Upper lobe of right lung (tissue), 1 donor: ENCODE results near the gene KCNJ14. TPM values are rescaled to one million over a fixed set of nuclear protein-coding genes. Genes with fewer than 3 reads are reported as not detected.
"Not testable (repeated sequence)": the region's sequence is repeated elsewhere in the genome, so short reads cannot be mapped to it uniquely, and the experiment has no call there.

Experiments
- ATAC-seq: fragments of 200-7000 bp; cut with Tn5 transposase; one replicate; pipeline ENCODE4 v1.9.1; 2020; ENCODE audit warnings: mild to moderate bottlenecking, moderate library complexity
- DNase-seq: peaks from one replicate; pipeline ENCODE4 v3.0.0-alpha.2; 2020
- H3K27ac ChIP-seq: fragments of 200-600 bp; one replicate; pipeline ENCODE4 v1.8.0; 2022
- H3K27me3 ChIP-seq: fragments of 200-600 bp; one replicate; pipeline ENCODE4 v1.8.0; 2022; ENCODE audit warnings: mild to moderate bottlenecking
- H3K36me3 ChIP-seq: fragments of 200-600 bp; one replicate; pipeline ENCODE4 v1.8.0; 2022
- H3K4me1 ChIP-seq: fragments of 200-600 bp; one replicate; pipeline ENCODE4 v1.8.0; 2022
- H3K4me3 ChIP-seq: fragments of 200-600 bp; one replicate; pipeline ENCODE4 v1.8.0; 2022; ENCODE audit warnings: mild to moderate bottlenecking
- H3K9me3 ChIP-seq: fragments of 200-600 bp; one replicate; pipeline ENCODE4 v1.8.0; 2022
- intact Hi-C: fragments of 100-400 bp; cut with DNase I; formaldehyde crosslinking; loops from one replicate; pipeline ENCODE4 v1.11.0; 2022
- total RNA-seq: library from RNA; stranded (reverse); fragmentation: NEBNext Ultra II Directional; extraction: Animal tissue kit (Norgen Biotek cat#: 25700); gene quantifications from one replicate; pipeline ENCODE4 v1.2.1, GENCODE V29; 2021
- TF ChIP-seq, protein P1 (sequence below): fragments of 200-600 bp; IDR thresholded peaks from one replicate; pipeline ENCODE4 v1.8.0; 2022; ENCODE audit warnings: antibody characterized with exemption
- donor health status: DM: no; HTN: yes; CAD: no; lungs with severe emphysema.

KCNJ14 gene
- total RNA-seq, 1 donor from 2014 or later, result 1.1 TPM

DNA sequence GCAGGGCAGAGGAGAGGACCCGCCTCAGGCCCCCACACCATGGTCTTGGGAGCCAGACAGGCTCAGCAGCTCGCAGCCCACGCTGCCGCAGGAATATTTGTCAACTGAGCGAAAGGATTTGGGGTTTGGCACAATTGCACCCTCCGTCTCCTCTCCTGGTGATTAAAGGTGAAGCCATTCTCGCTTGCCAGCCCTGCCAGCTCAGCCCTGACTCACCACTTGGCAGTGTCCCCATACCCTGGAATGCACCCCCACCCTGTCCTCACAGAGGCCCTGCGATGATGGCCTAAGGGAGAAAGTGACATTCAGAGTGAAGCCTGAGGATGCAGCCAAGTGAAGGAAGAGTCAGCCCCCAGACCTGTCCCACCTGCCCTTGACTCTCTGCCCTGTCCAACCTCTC is 32.6 kb downstream of the KCNJ14 start:
- ATAC-seq (peak; percentile 49), DNase-seq (peak; percentile 86)
- Histone ChIP-seq H3K27ac (no peak overlapping the region), H3K4me3 (no peak overlapping the region), H3K9me3 (no peaks in the 10 kb centered on the region), H3K27me3 (no peaks in the 10 kb centered on the region), H3K4me1 (peaks cover 12% of the 10 kb centered on the region), H3K36me3 (no peaks in the 10 kb centered on the region)
- TF ChIP-seq, protein P1, sequence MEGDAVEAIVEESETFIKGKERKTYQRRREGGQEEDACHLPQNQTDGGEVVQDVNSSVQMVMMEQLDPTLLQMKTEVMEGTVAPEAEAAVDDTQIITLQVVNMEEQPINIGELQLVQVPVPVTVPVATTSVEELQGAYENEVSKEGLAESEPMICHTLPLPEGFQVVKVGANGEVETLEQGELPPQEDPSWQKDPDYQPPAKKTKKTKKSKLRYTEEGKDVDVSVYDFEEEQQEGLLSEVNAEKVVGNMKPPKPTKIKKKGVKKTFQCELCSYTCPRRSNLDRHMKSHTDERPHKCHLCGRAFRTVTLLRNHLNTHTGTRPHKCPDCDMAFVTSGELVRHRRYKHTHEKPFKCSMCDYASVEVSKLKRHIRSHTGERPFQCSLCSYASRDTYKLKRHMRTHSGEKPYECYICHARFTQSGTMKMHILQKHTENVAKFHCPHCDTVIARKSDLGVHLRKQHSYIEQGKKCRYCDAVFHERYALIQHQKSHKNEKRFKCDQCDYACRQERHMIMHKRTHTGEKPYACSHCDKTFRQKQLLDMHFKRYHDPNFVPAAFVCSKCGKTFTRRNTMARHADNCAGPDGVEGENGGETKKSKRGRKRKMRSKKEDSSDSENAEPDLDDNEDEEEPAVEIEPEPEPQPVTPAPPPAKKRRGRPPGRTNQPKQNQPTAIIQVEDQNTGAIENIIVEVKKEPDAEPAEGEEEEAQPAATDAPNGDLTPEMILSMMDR, result no peak
- intact Hi-C loops, result no loop called here

DNA sequence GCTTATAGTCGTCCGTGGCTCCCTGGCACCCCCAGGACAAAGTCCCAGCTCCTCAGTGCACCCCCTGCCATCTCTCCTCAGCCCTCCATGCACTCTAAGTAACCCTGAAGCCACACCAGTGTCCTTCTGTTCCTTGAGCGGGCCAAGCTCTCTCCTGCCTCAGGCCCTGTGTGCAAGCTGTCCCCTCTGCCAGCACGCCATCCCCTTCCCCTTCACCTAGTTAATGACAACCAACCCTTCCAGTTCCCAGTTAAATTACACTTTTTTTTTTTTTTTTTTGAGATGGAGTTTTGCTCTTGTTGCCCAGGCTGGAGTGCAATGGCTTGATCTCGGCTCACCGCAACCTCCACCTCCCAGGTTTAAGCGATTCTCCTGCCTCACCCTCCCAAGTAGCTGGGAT is 33.1 kb downstream of the KCNJ14 start:
- H3K36me3 ChIP-seq, H3K27ac ChIP-seq, H3K9me3 ChIP-seq, intact Hi-C loops, H3K27me3 ChIP-seq, ATAC-seq, DNase-seq, H3K4me3 ChIP-seq: not testable (repeated sequence)
- peaks cover 12% of the 10 kb centered on the region for H3K4me1 ChIP-seq

DNA sequence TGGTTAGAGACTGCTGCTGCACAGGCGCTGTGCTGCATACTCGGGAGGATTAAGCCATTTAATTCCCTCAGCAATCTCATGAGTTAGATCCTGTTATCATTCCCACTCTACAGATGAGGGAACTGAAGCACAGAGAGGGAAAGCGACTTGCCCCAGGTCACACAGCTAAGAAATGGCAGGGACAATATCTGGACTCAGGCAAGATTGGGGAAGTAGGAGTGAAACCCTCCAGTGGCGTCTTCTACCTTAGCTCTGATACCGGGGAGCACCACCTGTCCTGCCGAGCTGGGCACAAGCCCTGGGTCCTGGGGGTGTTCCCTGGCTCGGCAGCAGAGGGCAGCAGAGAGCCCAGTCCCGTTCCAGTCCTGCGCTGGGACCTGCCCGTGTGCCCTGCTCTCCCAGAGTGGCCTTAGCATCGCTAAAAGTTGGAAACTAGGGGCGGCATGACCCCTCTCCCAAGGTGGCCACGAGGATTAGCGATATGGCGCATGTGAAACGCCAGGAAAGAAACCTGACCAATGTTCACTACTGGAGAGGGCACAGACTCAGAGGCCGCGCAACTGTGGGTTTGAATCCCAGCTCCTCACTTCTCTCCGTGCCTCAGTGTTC is 34.3 kb downstream of the KCNJ14 start:
- peak; percentile 45 for ATAC-seq
- DNase-seq, result peak; percentile 90
- peaks cover 17% of the 10 kb centered on the region for H3K4me1 ChIP-seq
- H3K27me3 ChIP-seq, result no peaks in the 10 kb centered on the region
- H3K36me3 ChIP-seq, result no peaks in the 10 kb centered on the region
- no peaks in the 10 kb centered on the region for H3K9me3 ChIP-seq
- intact Hi-C loops, result loop anchor here (10.0 kb wide), 1 partner anchor 95 kb away; no protein-coding TSS in a partner anchor
- TF ChIP-seq, protein P1, result peak; percentile 96
- no peak overlapping the region for H3K27ac ChIP-seq
- no peak overlapping the region for H3K4me3 ChIP-seq

DNA sequence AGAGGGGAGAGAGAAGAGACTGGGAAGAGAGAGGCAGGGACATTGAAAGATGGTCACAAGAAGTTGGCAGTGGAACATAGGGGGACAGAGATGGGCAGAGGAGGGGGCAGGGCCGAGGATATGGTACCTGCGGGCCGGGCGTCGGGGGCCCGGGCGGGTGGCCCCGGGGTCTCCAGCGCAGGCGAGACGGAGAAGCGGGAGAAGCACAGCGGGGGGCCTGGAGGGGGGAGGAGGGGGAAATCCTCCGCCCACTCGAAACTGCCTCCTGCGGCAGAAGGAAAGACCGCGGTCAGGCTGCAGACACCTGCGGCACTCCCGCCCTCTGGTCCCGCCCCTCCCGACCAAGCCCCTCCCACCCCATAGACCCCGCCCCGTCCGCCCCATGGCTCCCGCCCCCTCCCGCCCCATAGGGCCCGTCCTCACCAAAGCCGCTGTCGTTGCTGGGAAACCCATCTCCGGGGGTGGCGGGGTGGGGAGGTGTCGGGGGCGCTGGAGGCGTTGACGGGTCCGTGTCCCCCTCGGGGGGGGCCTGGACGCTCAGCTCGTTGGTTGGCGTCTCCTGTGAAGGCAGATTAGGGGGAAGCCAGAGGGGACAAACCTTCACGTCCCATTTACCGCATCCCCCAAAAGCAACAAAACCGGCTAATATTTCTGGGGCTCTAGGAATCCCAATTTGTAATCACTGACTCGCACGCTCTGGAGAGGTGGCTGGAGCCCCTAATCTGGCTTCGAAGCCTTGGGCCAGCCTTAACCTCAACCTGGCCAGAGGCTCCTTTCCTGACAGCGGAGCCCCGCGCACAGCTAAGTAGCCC is 35.8 kb downstream of the KCNJ14 start:
- DNase-seq, result peak; percentile 79
- no peak for ATAC-seq
- Histone ChIP-seq H3K4me1 (peaks cover 17% of the 10 kb centered on the region), H3K27me3 (no peaks in the 10 kb centered on the region), H3K4me3 (no peak overlapping the region), H3K9me3 (no peaks in the 10 kb centered on the region), H3K27ac (no peak overlapping the region), H3K36me3 (no peaks in the 10 kb centered on the region)
- TF ChIP-seq, protein P1, result no peak
- intact Hi-C loops, result loop anchor here (10.0 kb wide), 1 partner anchor 94 kb away; no protein-coding TSS in a partner anchor

DNA sequence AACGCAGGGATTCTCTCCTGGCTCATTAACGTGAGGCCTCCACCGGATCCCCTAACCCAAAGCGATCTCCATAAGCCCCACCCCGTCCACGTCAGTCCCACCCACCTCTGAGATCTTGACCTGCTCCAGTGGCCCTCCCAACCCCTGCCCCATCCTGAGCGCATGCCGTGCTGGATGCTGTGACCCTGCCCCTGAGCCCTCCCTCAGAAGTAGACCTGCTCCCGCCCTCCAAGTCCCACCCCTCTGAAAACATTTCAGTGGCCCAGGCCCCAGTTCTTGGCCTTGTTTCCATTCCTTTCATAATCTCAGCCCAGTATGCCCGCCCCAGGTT is 36.4 kb downstream of the KCNJ14 start:
- no peak for DNase-seq

More for the DNA sequence above, 36.4 kb downstream of the KCNJ14 start:
- H3K27me3 ChIP-seq, result no peaks in the 10 kb centered on the region
- H3K9me3 ChIP-seq, result no peaks in the 10 kb centered on the region
- H3K4me3 ChIP-seq, result no peak overlapping the region
- TF ChIP-seq, protein P1, result no peak
- intact Hi-C loops, result loop anchor here (10.0 kb wide), 1 partner anchor 93 kb away; no protein-coding TSS in a partner anchor
- no peak for ATAC-seq
- H3K36me3 ChIP-seq, result no peaks in the 10 kb centered on the region
- H3K4me1 ChIP-seq, result peaks cover 17% of the 10 kb centered on the region
- H3K27ac ChIP-seq, result no peak overlapping the region
